ENCODE results near the gene CYTH3. TPM values are rescaled to one million over a fixed set of nuclear protein-coding genes. Genes with fewer than 3 reads are reported as not detected.
"Not testable (repeated sequence)": the region's sequence is repeated elsewhere in the genome, so short reads cannot be mapped to it uniquely, and the experiment has no call there.

The CYTH3 gene
- total RNA-seq, 1 donor, result 8.3 TPM

- H3K9me3 ChIP-seq (ENCODE audit: low read depth, low read length), result no peaks in the 10 kb centered on the region
- no peaks in the 10 kb centered on the region for H3K27me3 ChIP-seq (ENCODE audit: insufficient read depth, low read length)
- H3K4me1 ChIP-seq (ENCODE audit: insufficient read depth, low read length), result no peaks in the 10 kb centered on the region
- H3K4me3 ChIP-seq (ENCODE audit: low read length), result no peak overlapping the region
These were observed 61.6 kb downstream of the CYTH3 start for GRCh38 chr7:6210621-6211372.

- H3K27me3 ChIP-seq (ENCODE audit: insufficient read depth, low read length), result no peaks in the 10 kb centered on the region
- no peaks in the 10 kb centered on the region for H3K9me3 ChIP-seq (ENCODE audit: low read depth, low read length)
- H3K4me3 ChIP-seq (ENCODE audit: low read length), result no peak overlapping the region
- H3K4me1 ChIP-seq (ENCODE audit: insufficient read depth, low read length), result no peaks in the 10 kb centered on the region
These were observed 63.1 kb downstream of the CYTH3 start for GRCh38 chr7:6209340-6209739.

- no peaks in the 10 kb centered on the region for H3K9me3 ChIP-seq (ENCODE audit: low read depth, low read length)
- no peak overlapping the region for H3K4me3 ChIP-seq (ENCODE audit: low read length)
- H3K4me1 ChIP-seq (ENCODE audit: insufficient read depth, low read length), result no peaks in the 10 kb centered on the region
- no peaks in the 10 kb centered on the region for H3K27me3 ChIP-seq (ENCODE audit: insufficient read depth, low read length)
These were observed 63.7 kb downstream of the CYTH3 start for GRCh38 chr7:6208573-6209328.

GRCh38 chr7:6205971-6206660 is 66.3 kb downstream of the CYTH3 start:
- H3K27me3 ChIP-seq (ENCODE audit: insufficient read depth, low read length), result no peaks in the 10 kb centered on the region
- H3K4me1 ChIP-seq (ENCODE audit: insufficient read depth, low read length), result no peaks in the 10 kb centered on the region

GRCh38 chr7:6203381-6203780 is 69.0 kb downstream of the CYTH3 start:
- Histone ChIP-seq H3K4me1 (ENCODE audit: insufficient read depth, low read length) (no peaks in the 10 kb centered on the region), H3K27me3 (ENCODE audit: insufficient read depth, low read length) (no peaks in the 10 kb centered on the region), H3K9me3 (ENCODE audit: low read depth, low read length) (no peaks in the 10 kb centered on the region), H3K4me3 (ENCODE audit: low read length) (no peak overlapping the region)

More at GRCh38 chr7:6205971-6206660, 66.3 kb downstream of the CYTH3 start:
- Histone ChIP-seq H3K4me3 (ENCODE audit: low read length) (no peak overlapping the region), H3K9me3 (ENCODE audit: low read depth, low read length) (no peaks in the 10 kb centered on the region)

- H3K9me3 ChIP-seq (ENCODE audit: low read depth, low read length), result no peaks in the 10 kb centered on the region
- H3K27me3 ChIP-seq (ENCODE audit: insufficient read depth, low read length), result no peaks in the 10 kb centered on the region
- H3K4me1 ChIP-seq (ENCODE audit: insufficient read depth, low read length), result no peaks in the 10 kb centered on the region
- no peak overlapping the region for H3K4me3 ChIP-seq (ENCODE audit: low read length)
These were observed 70.3 kb downstream of the CYTH3 start for GRCh38 chr7:6202117-6202516.

- no peaks in the 10 kb centered on the region for H3K4me1 ChIP-seq (ENCODE audit: insufficient read depth, low read length)
- H3K4me3 ChIP-seq (ENCODE audit: low read length), result no peak overlapping the region
- H3K27me3 ChIP-seq (ENCODE audit: insufficient read depth, low read length), result no peaks in the 10 kb centered on the region
- no peaks in the 10 kb centered on the region for H3K9me3 ChIP-seq (ENCODE audit: low read depth, low read length)
These were observed 71.5 kb downstream of the CYTH3 start for GRCh38 chr7:6200971-6201370.

GRCh38 chr7:6198689-6199595 is 73.5 kb downstream of the CYTH3 start:
- no peaks in the 10 kb centered on the region for H3K4me1 ChIP-seq (ENCODE audit: insufficient read depth, low read length)
- H3K4me3 ChIP-seq (ENCODE audit: low read length), result no peak overlapping the region
- H3K9me3 ChIP-seq (ENCODE audit: low read depth, low read length), result no peaks in the 10 kb centered on the region
- no peaks in the 10 kb centered on the region for H3K27me3 ChIP-seq (ENCODE audit: insufficient read depth, low read length)

- Histone ChIP-seq H3K4me3 (ENCODE audit: low read length) (no peak overlapping the region), H3K9me3 (ENCODE audit: low read depth, low read length) (no peaks in the 10 kb centered on the region), H3K27me3 (ENCODE audit: insufficient read depth, low read length) (no peaks in the 10 kb centered on the region), H3K4me1 (ENCODE audit: insufficient read depth, low read length) (no peaks in the 10 kb centered on the region)
These were observed 74.4 kb downstream of the CYTH3 start for GRCh38 chr7:6197801-6198551.

- H3K4me1 ChIP-seq (ENCODE audit: insufficient read depth, low read length), result no peaks in the 10 kb centered on the region
- no peaks in the 10 kb centered on the region for H3K27me3 ChIP-seq (ENCODE audit: insufficient read depth, low read length)
- no peaks in the 10 kb centered on the region for H3K9me3 ChIP-seq (ENCODE audit: low read depth, low read length)
- H3K4me3 ChIP-seq (ENCODE audit: low read length), result no peak overlapping the region
These were observed 78.7 kb downstream of the CYTH3 start for GRCh38 chr7:6193709-6194108.

GRCh38 chr7:6190563-6190962 is 81.9 kb downstream of the CYTH3 start:
- not testable (repeated sequence) for H3K27me3 ChIP-seq (ENCODE audit: insufficient read depth, low read length); H3K4me1 ChIP-seq (ENCODE audit: insufficient read depth, low read length); H3K9me3 ChIP-seq (ENCODE audit: low read depth, low read length); H3K4me3 ChIP-seq (ENCODE audit: low read length)

- Histone ChIP-seq H3K27me3 (ENCODE audit: insufficient read depth, low read length) (no peaks in the 10 kb centered on the region), H3K4me3 (ENCODE audit: low read length) (no peak overlapping the region), H3K4me1 (ENCODE audit: insufficient read depth, low read length) (no peaks in the 10 kb centered on the region), H3K9me3 (ENCODE audit: low read depth, low read length) (no peaks in the 10 kb centered on the region)
These were observed 84.0 kb downstream of the CYTH3 start for GRCh38 chr7:6188389-6188788.

GRCh38 chr7:6186577-6186976 is 85.8 kb downstream of the CYTH3 start:
- Histone ChIP-seq H3K4me1 (ENCODE audit: insufficient read depth, low read length) (no peaks in the 10 kb centered on the region), H3K4me3 (ENCODE audit: low read length) (no peak overlapping the region), H3K9me3 (ENCODE audit: low read depth, low read length) (no peaks in the 10 kb centered on the region), H3K27me3 (ENCODE audit: insufficient read depth, low read length) (no peaks in the 10 kb centered on the region)

- H3K9me3 ChIP-seq (ENCODE audit: low read depth, low read length), result no peaks in the 10 kb centered on the region
- H3K4me3 ChIP-seq (ENCODE audit: low read length), result no peak overlapping the region
- no peaks in the 10 kb centered on the region for H3K27me3 ChIP-seq (ENCODE audit: insufficient read depth, low read length)
- H3K4me1 ChIP-seq (ENCODE audit: insufficient read depth, low read length), result no peaks in the 10 kb centered on the region
These were observed 89.4 kb downstream of the CYTH3 start for GRCh38 chr7:6182993-6183392.
